ENCODE results near the gene PYDC1.

The PYDC1 gene

GRCh38 chr16:31184888-31185287 lies 32.0 kb downstream of the PYDC1 start:
- TF ChIP-seq, protein P1, sequence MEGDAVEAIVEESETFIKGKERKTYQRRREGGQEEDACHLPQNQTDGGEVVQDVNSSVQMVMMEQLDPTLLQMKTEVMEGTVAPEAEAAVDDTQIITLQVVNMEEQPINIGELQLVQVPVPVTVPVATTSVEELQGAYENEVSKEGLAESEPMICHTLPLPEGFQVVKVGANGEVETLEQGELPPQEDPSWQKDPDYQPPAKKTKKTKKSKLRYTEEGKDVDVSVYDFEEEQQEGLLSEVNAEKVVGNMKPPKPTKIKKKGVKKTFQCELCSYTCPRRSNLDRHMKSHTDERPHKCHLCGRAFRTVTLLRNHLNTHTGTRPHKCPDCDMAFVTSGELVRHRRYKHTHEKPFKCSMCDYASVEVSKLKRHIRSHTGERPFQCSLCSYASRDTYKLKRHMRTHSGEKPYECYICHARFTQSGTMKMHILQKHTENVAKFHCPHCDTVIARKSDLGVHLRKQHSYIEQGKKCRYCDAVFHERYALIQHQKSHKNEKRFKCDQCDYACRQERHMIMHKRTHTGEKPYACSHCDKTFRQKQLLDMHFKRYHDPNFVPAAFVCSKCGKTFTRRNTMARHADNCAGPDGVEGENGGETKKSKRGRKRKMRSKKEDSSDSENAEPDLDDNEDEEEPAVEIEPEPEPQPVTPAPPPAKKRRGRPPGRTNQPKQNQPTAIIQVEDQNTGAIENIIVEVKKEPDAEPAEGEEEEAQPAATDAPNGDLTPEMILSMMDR (IDR thresholded peaks at IDR 0.05; ENCODE audit: low read depth, low read length): no peak
- in situ Hi-C loops (cut with HindIII; ENCODE audit: low sequenced_read_pairs): loop anchor here (25.0 kb wide), 1 partner anchor 277 kb away; the partner anchor contains the start of genes ARMC5 and TGFB1I1
- H3K4me3 ChIP-seq (ENCODE audit: low read depth, low read length): no peak overlapping the region
- DNase-seq (ENCODE audit: low read depth, low spot score): no peak

DNA sequence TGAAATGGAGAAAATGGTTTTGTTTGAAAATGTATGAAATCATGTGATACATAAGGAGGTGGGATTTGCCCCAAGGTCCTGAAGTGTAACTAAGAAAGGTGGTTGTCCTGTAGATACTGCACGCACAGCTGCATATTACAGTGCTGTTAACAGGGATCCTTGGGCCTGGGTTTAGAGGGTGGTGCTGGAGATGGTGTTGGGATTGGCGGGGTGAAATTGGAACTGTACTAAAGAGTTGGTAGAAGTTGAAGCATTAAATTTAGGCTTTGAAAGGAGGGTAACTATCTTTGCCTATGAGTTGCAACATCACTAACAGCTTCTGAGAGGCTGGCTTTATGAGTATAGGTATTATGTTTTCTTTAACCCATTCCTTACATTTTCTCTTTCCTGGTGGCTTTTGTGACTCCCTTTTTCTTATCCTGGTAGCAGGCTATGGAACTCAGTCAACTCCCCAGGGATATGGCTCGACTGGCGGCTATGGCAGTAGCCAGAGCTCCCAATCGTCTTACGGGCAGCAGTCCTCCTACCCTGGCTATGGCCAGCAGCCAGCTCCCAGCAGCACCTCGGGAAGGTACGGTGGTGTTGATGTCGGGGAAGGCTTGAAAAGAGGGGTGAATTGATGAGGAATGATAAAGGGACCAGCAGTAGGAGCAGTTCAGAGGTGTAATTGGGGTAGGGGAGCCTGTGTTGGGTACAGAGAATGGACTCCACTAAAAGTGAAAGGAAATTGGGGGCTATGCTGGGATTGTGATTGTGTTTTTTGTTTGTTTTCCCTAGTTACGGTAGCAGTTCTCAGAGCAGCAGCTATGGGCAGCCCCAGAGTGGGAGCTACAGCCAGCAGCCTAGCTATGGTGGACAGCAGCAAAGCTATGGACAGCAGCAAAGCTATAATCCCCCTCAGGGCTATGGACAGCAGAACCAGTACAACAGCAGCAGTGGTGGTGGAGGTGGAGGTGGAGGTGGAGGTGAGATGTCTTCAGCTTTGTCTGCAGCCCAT lies 33.2 kb downstream of the PYDC1 start:
- no peak for DNase-seq (ENCODE audit: low read depth, low spot score)
- TF ChIP-seq, protein P1 (IDR thresholded peaks at IDR 0.05; ENCODE audit: low read depth, low read length): no peak
- in situ Hi-C loops (cut with HindIII; ENCODE audit: low sequenced_read_pairs): loop anchor here (25.0 kb wide), 1 partner anchor 279 kb away; the partner anchor contains the start of genes ARMC5 and TGFB1I1
- H3K4me3 ChIP-seq (ENCODE audit: low read depth, low read length): no peak overlapping the region

- peak overlapping the region; percentile 98 for H3K4me3 ChIP-seq (ENCODE audit: low read depth, low read length)
- in situ Hi-C loops (cut with HindIII; ENCODE audit: low sequenced_read_pairs): loop anchor here (25.0 kb wide), 1 partner anchor 280 kb away; the partner anchor contains the start of genes ARMC5 and TGFB1I1
- DNase-seq (ENCODE audit: low read depth, low spot score): no peak
- TF ChIP-seq, protein P1 (IDR thresholded peaks at IDR 0.05; ENCODE audit: low read depth, low read length): no peak
These were observed 34.5 kb downstream of the PYDC1 start for GRCh38 chr16:31182391-31182790.

DNA sequence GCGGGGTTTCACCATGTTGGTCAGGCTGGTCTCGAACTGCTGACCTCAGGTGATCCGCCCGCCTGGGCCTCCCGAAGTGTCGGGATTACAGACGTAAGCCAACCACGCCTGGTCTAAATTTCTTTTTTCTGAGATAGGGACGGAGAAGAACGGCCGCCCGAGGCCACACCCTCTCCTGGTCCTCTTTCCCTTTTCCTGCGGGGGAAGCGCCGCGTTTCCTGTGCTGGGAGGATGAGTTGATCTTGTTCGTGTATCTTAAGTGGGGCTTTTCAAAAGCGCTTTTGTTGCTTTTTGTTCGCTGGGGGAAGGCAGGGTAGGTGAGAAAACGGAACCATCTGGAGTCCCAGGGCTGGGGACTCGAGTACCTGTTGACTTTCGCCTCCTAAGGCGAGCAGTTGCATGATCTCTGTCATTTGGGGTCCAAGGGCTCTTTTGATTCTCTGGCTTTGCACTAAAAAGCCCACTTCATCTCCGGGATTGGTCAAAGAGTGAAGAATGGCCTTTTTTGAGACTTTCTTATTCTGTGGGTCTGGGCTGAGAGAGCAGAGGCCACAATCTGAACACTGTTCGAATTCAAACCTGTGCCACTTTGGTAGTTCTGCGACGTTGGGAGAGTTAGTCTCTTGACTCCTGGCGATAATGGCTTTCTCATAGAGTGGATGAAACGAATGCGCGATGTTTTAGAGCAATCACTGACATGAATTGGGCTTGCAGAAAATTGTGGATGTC lies 35.7 kb downstream of the PYDC1 start:
- peak overlapping the region; percentile 98 for H3K4me3 ChIP-seq (ENCODE audit: low read depth, low read length)
- in situ Hi-C loops (cut with HindIII; ENCODE audit: low sequenced_read_pairs): loop anchor here (25.0 kb wide), 1 partner anchor 281 kb away; the partner anchor contains the start of genes ARMC5 and TGFB1I1
- TF ChIP-seq, protein P1 (IDR thresholded peaks at IDR 0.05; ENCODE audit: low read depth, low read length): no peak
- peak; percentile 26 for DNase-seq (ENCODE audit: low read depth, low spot score)

DNA sequence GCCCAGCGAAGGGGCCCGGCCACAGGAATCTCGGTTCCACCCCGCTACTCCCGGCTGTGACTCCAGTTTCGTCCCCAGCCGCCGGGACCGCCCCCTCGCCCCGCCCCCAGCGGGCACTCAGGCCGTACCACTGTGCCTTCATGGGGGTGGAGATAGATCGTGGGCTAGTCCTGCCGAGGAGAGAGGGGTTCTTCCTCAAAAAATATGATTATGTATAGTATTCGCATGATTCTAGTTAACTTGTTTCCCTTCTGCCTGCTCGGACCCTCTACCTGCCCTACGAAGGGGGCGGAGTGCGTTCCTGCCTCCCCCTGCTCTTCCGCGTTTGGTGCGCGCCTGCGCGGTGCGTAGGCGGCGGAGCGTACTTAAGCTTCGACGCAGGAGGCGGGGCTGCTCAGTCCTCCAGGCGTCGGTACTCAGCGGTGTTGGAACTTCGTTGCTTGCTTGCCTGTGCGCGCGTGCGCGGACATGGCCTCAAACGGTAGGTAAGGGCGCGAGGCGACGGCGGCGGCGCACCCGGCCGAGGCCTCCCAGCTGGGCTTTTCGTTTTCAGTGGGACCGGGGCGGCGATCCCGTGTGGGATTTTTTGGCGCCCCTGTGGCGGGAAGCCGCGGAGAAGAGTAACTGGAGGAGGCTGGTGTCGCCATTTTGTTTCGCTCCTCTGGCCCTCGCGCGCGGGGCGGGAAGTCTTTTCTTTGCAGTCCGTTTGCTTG lies 37.0 kb downstream of the PYDC1 start, which contains the start of gene FUS:
Gene FUS, plus strand, starts transcription at position 393 of the 713 bp plus-strand sequence. Its CDS starts 76 bp downstream, at position 469.
- TF ChIP-seq, protein P1 (IDR thresholded peaks at IDR 0.05; ENCODE audit: low read depth, low read length): no peak

More for the DNA sequence above, 37.0 kb downstream of the PYDC1 start, which contains the start of gene FUS:
- in situ Hi-C loops (cut with HindIII; ENCODE audit: low sequenced_read_pairs): loop anchor here (25.0 kb wide), 1 partner anchor 282 kb away; the partner anchor contains the start of genes ARMC5 and TGFB1I1
- peak within 1 kb of the TSS; percentile 98 for H3K4me3 ChIP-seq (ENCODE audit: low read depth, low read length)
- peak; percentile 89 for DNase-seq (ENCODE audit: low read depth, low spot score)

All from astrocyte of the spinal cord (primary cell).